ENCODE results near the gene C12orf42.

C12orf42 gene

DNA sequence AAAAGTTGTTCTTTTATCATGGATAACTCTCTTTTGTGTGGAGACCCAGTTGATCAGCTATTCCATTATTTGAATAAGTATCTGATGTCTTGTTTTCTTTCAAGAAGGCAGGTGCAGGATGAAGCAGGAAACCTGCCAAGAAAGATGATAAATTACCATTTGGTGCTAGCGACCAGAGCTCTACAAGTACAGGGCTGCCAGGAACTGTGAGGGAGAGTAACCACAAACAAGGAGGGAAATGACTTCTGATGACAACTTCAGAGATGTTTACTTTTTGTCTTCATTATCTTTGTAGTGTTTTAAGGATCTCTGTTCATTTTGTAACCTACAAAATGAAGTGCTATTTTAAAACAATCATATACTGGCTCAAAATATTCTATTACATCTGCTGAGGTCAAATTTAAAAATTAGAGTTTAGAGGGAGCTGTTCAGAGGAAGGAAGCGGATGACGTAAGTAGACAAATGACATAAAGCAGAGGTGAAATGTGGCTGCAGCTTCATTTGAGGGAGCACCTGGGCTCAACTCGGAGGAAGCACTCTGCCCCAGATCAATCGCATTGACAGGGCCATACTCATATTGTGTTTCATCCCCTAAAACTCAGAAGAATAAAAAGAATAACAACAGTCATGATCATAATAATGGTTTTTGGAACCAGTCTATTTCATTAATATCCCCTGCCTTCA, 226.8 kb downstream of the C12orf42 start:
- DNase-seq (ENCODE audit: low spot score) = no peak

- DNase-seq (ENCODE audit: low spot score) = no peak
Measured at GRCh38 chr12:103257763-103258162, 238.0 kb downstream of the C12orf42 start.

Data from SW480 (cell line).